GM19372 (cell line): ENCODE measurements around the gene ZNF516.
"Not testable (repeated sequence)": the region's sequence is repeated elsewhere in the genome, so short reads cannot be mapped to it uniquely, and the experiment has no call there.

ENCODE experiments used
- ATAC-seq: cut with Tn5 transposase; IDR thresholded peaks from one replicate; pipeline ENCODE4 v1.9.1; 2021; ENCODE audit warnings: mild to moderate bottlenecking, low read depth, moderate library complexity; ENCODE audit not compliant: unreplicated experiment

The ZNF516 gene

DNA sequence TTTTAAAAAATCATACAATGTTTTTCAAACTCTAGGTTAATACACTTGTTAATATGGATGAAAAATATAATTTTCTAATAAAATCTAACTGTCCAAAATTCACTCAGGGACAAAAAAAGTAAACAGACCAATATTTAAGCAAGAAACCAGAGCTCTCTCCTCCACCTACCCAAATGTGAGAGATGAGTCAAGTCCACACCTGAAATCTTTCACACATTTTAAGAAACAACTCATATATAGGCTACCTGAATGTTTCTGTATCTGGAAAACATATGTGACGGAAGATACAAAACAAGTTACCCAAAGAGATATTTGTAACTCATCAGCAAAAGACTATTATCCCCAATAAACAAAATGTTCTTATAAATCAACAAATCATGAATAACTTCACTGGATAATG lies 20.2 kb downstream of the ZNF516 start:
- no peak for ATAC-seq

GRCh38 chr18:76473521-76473920 lies 21.5 kb downstream of the ZNF516 start:
- not testable (repeated sequence) for ATAC-seq

GRCh38 chr18:76472829-76473228 lies 22.2 kb downstream of the ZNF516 start:
- ATAC-seq = no peak

DNA sequence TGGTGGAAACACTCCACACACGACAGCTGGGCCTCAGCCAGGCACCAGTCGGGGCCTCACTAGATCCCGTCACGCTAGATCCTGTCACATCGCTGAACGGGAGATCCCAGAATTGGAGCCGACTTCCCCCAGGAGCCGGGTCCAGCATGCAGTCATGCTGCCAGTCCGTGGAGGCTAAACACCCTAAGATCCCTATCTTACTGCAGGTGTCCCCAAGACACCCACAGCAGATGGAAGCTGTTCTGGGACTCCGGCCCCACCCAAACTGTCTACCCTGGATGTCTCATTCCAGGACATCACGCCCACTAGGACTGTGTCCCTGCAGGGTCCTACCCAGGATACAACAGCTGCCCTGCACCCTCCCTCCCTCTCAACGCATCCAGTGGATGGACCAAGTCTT lies 23.4 kb downstream of the ZNF516 start:
- ATAC-seq = no peak

- no peak for ATAC-seq
Measured at GRCh38 chr18:76468345-76469304, 26.4 kb downstream of the ZNF516 start.

GRCh38 chr18:76467371-76468190 lies 27.5 kb downstream of the ZNF516 start:
- ATAC-seq = no peak

DNA sequence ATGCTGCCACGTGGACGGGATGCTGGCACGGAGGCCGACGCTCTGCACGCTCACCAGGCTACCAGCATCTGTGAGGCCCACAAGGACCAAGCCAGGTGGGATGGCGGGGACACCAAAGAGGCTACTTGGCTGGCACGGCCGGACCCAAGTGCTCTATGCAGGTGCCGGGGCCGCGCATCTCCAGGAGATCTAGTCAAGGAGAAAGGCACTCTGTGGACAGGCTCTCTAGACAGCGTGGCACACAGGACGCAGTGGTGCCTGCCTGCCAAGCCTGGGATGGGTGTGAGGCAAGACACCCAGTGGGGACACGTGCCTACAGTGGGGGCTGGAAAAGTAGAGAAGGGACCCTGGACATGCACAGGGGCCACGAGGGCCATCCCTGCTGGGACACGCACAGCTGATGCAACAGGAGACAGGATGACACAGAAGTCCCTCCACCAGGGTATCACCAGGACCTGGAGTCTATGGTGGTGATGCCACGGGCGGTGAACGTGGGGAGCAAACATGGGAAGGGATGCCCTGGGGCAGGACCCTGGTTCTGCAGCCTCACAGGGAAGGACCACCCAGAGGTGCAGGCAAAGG lies 28.5 kb downstream of the ZNF516 start:
- no peak for ATAC-seq

DNA sequence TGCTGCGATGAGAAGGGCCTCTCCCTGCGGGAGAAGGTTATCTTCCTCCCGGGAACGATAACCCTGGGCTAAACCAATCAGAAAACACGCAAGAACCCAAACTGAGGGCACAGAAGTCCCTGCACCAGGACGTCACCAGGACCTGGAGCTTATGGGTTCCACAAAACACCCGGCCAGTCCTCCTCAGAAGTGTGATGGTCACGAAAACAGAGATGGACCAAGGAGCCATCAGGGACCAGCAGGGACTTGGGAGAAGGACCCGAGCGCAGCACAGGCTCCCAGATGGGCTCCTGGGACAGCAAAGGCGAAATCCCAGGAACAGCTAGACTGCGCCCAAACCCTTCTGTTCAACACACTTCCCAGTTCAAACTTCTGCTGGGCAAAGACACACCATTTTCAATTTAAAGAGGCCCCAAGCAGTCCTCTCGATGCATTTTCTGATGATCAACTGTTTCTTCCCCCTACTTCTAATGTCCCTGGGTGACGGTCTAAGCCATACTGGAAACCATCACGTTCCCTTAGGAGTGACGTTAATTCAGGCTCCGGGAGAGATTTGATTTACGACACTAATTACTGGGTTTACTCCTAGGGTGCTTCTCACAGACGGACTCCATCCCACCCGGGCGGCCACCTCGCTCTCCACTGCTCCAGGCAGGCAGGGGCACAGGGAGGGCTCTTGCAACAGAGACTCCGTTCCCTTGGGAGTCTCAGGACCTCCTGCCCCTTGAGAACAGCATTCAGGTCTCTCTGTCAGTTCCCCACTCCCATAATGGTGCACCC lies 29.2 kb downstream of the ZNF516 start:
- no peak for ATAC-seq

DNA sequence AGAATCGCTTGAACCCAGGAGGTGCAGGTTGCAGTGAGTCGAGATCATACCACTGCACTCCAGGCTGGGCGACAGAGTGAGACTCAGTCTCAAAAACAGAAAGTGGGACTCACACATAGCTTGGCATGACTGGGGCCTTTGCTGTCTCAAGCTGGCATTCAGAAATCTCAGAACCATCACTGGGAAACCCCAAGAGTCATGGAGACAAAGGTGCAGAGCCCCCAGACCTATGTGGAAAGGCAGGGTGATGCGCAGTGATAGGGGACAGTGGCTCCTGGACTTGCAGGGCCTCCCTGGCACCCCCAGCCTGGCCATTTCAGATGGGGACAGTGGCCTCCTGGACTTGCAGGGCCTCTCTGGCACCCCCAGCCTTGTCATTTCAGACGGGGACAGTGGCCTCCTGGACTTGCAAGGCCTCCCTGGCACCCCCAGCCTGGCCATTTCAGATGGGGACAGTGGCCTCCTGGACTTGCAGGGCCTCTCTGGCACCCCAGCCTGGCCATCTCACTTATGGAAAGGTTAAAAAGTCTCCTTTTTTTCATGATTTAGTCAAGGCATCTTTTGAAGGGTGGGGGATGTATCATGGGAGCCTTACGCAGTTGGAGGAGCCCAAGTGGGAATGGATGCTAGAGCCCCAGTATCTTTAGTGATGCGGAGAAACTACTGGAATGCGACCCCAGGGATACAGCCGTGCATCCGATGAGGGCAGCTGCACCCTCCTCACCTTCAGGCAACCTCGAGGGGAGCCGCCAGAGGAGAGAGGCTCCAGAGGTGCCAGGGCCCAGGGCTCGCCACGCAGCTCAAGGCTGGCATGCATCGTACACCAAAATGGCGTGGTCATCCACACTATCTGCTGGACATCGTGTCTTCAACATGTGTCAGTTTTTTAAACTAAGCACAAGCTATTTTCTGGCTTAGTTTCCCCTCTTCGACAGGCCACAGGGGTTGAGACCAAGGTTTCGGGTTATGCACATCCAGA lies 30.5 kb downstream of the ZNF516 start:
- no peak for ATAC-seq

GRCh38 chr18:76463872-76464271 lies 31.2 kb downstream of the ZNF516 start:
- ATAC-seq = no peak

DNA sequence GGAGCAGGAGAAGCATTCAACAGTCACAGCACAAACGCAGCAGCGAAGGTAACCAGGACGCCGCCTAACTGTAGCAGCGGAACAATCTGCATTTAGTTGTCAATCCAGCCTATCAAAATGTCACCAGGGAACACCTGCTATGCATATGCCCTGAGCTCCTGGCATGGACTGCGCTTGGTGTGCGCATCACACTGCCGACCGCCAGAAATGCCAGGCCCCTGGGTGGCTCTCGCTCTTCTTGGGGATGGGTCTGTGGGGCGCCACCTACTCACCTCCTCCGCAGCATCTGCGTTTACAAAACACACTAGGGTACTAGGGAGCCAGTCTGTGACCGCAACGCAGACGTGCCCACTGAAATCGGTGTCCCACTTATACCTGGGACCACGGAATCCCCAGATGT lies 31.7 kb downstream of the ZNF516 start:
- ATAC-seq = no peak

DNA sequence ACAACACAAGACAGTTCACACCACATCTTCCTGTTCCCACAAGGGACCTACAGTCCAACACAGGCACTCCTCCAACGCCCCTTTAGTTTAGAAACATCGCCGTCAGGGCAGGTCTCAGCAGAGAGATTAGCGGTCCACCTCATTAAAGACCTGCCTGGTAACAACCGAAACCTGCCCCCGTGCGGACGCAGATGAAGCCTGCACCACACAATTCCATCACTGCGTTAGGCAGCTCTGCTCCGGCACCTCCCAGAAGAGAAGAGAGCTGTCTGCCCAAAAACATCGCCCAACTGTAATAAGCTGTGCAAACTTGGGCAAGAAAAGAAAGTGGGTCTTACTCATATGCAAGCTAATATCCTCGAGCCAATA lies 32.7 kb downstream of the ZNF516 start:
- ATAC-seq = no peak

GRCh38 chr18:76461692-76462325 lies 33.2 kb downstream of the ZNF516 start:
- ATAC-seq = no peak

- no peak for ATAC-seq
Measured at GRCh38 chr18:76461148-76461547, 33.9 kb downstream of the ZNF516 start.

GRCh38 chr18:76460482-76460881 lies 34.6 kb downstream of the ZNF516 start:
- no peak for ATAC-seq

GRCh38 chr18:76459687-76460350 lies 35.2 kb downstream of the ZNF516 start:
- no peak for ATAC-seq

- ATAC-seq = no peak
Measured at GRCh38 chr18:76459312-76459686, 35.7 kb downstream of the ZNF516 start.
